T-cell (primary cell): Measurements from ENCODE around the gene OR4B1. TPM values are rescaled to one million over a fixed set of nuclear protein-coding genes. Genes with fewer than 3 reads are reported as not detected.
"Not testable (repeated sequence)": the region's sequence is repeated elsewhere in the genome, so short reads cannot be mapped to it uniquely, and the experiment has no call there.

Experiments used
- ATAC-seq, 4 experiments: fragments of 200-7000 bp in 3 of 4; fragments of 150-1000 bp in 1 of 4; cut with Tn5 transposase; replicated peaks in 1 of 4; 1 replicate in 3 of 4; 2 replicates in 1 of 4; pipeline ENCODE4 v1.10.0; 2021; ENCODE audit warnings: moderate library complexity in 3 of 4, mild to moderate bottlenecking in 2 of 4, moderate number of reproducible peaks in 1 of 4
- CTCF ChIA-PET, 2 donors: fragments of 300-600 bp; sonication (Branson Sonifier 250); formaldehyde crosslinking; loops; one replicate each; lab custom pipeline; 2022; ENCODE audit warnings: antibody characterized with exemption in 2 of 2; lab: Charles Lee
- POLR2A ChIA-PET, 2 donors: fragments of 300-600 bp; sonication (Branson Sonifier 250); formaldehyde crosslinking; loops; one replicate each; lab custom pipeline; 2022; ENCODE audit warnings: antibody characterized with exemption in 2 of 2; lab: Charles Lee
- DNase-seq, 35 experiments: peaks; one replicate each; pipeline versions ENCODE4 v3.0.0 to v3.0.0-alpha.2; 2013 to 2023
- H3K27ac ChIP-seq: one replicate; pipeline ENCODE4 v1.5.1; 2013; ENCODE audit warnings: low read length
- H3K27me3 ChIP-seq, 2 experiments: replicated peaks in 1 of 2; 1 replicate in 1 of 2; 2 replicates in 1 of 2; pipeline versions ENCODE4 v1.6.1 to v1.7.0; 2013; ENCODE audit warnings: low read length in 1 of 2, mixed read lengths in 1 of 2; ENCODE audit not compliant: control insufficient read depth in 2 of 2, insufficient read depth in 2 of 2; ENCODE audit errors: extremely low read depth in 1 of 2
- H3K36me3 ChIP-seq, 2 donors: 1 replicate in 1 of 2; 2 replicates in 1 of 2; pipeline versions ENCODE4 v1.6.1 to v1.7.0; 2013; ENCODE audit warnings: low read length in 1 of 2; ENCODE audit not compliant: control insufficient read depth in 2 of 2, insufficient read depth in 1 of 2; ENCODE audit errors: extremely low read depth in 1 of 2
- H3K4me1 ChIP-seq, 2 experiments: 1 replicate in 1 of 2; 2 replicates in 1 of 2; pipeline versions ENCODE4 v1.6.1 to v1.7.0; 2013; ENCODE audit warnings: low read length in 2 of 2, mixed read lengths in 1 of 2; ENCODE audit not compliant: insufficient read depth in 2 of 2, control insufficient read depth in 1 of 2; ENCODE audit errors: extremely low read depth in 1 of 2
- H3K4me3 ChIP-seq, 2 donors: 1 replicate in 1 of 2; 2 replicates in 1 of 2; pipeline versions ENCODE4 v1.5.1 to v1.7.0; 2013; ENCODE audit warnings: mild to moderate bottlenecking in 2 of 2, low read length in 1 of 2, moderate library complexity in 1 of 2; ENCODE audit not compliant: control insufficient read depth in 1 of 2; ENCODE audit errors: extremely low read depth in 1 of 2
- H3K9me3 ChIP-seq: 2 replicates; pipeline ENCODE4 v1.7.0; 2013
- H3K27ac Mint-ChIP-seq, 2 donors: one replicate each; pipeline ENCODE4 v1.8.0; 2020 to 2021; ENCODE audit warnings: mild to moderate bottlenecking in 2 of 2, mixed read lengths in 2 of 2
- H3K27me3 Mint-ChIP-seq, 2 donors: one replicate each; pipeline ENCODE4 v1.8.0; 2021 to 2022; ENCODE audit warnings: mixed read lengths in 2 of 2
- H3K36me3 Mint-ChIP-seq: one replicate; pipeline ENCODE4 v1.8.0; 2021; ENCODE audit warnings: mixed read lengths
- H3K4me1 Mint-ChIP-seq, 3 donors: one replicate each; pipeline ENCODE4 v1.8.0; 2020 to 2022; ENCODE audit warnings: mixed read lengths in 3 of 3, mild to moderate bottlenecking in 1 of 3
- H3K4me3 Mint-ChIP-seq, 3 donors: one replicate each; pipeline ENCODE4 v1.8.0; 2020 to 2022; ENCODE audit warnings: mild to moderate bottlenecking in 3 of 3, mixed read lengths in 3 of 3, moderate library complexity in 3 of 3
- H3K9me3 Mint-ChIP-seq, 3 donors: one replicate each; pipeline ENCODE4 v1.8.0; 2020 to 2022; ENCODE audit warnings: mixed read lengths in 3 of 3
- WGBS: methylation state at CpG from one replicate; pipeline ENCODE4 v1.1.5; 2013; ENCODE audit warnings: missing lambda C conversion rate; ENCODE audit not compliant: insufficient coverage; 5-methylcytosine and 5-hydroxymethylcytosine counted together
- total RNA-seq, 35 experiments: library from RNA in 6 of 35; stranded (reverse) in 6 of 35; fragments of 120-200 nt in 1 of 35; gene quantifications; one replicate each; pipeline versions ENCODE4 v1.2.1 to v1.2.4 and lab custom pipeline; 2013 to 2026

OR4B1 gene
- total RNA-seq, 5 donors from 2014 or later (not counting 1 experiment from before 2014, with no cell fraction given) = not detected

- peaks cover 26% of the 10 kb centered on the region for H3K36me3 Mint-ChIP-seq
- peaks cover 17 to 46% (median 29%) of the 10 kb centered on the region in 3 donors for H3K9me3 Mint-ChIP-seq
- ATAC-seq = no peak
- peaks cover 0 to 12% of the 10 kb centered on the region in 2 experiments for H3K27me3 ChIP-seq
- no peaks in the 10 kb centered on the region for H3K36me3 ChIP-seq
- H3K4me1 Mint-ChIP-seq = peaks cover 0 to 30% (median 26%) of the 10 kb centered on the region in 3 donors
- H3K4me3 Mint-ChIP-seq = no peak overlapping the region
- no peak for DNase-seq
- H3K27ac Mint-ChIP-seq = no peak overlapping the region
- no peak overlapping the region for H3K4me3 ChIP-seq
- no CpG with 5 or more reads among the region's 2 CpGs for WGBS
- H3K27me3 Mint-ChIP-seq = peaks cover 0 to 3% of the 10 kb centered on the region in 2 donors
- peaks cover 0 to 3% of the 10 kb centered on the region in 2 experiments for H3K4me1 ChIP-seq
- POLR2A ChIA-PET = no interaction called here
- no peaks in the 10 kb centered on the region for H3K9me3 ChIP-seq
- CTCF ChIA-PET = no interaction called here
- H3K27ac ChIP-seq = no peak overlapping the region
Measured at GRCh38 chr11:48193876-48194275, 22.7 kb upstream of the OR4B1 start.

GRCh38 chr11:48207881-48208280 lies 8.7 kb upstream of the OR4B1 start:
- H3K36me3 Mint-ChIP-seq = no peaks in the 10 kb centered on the region
- no peak for ATAC-seq
- H3K9me3 ChIP-seq = no peaks in the 10 kb centered on the region
- no peak overlapping the region for H3K27ac Mint-ChIP-seq
- H3K4me1 ChIP-seq = no peaks in the 10 kb centered on the region
- WGBS = 80% methylated on average over 2 of the region's 2 CpGs
- ChIA-PET CTCF (no interaction called here), POLR2A (no interaction called here)
- no peak overlapping the region for H3K4me3 ChIP-seq
- H3K27me3 Mint-ChIP-seq = peaks cover 10 to 12% of the 10 kb centered on the region in 2 donors
- H3K4me1 Mint-ChIP-seq = no peaks in the 10 kb centered on the region
- no peak overlapping the region for H3K4me3 Mint-ChIP-seq
- no peaks in the 10 kb centered on the region for H3K9me3 Mint-ChIP-seq
- H3K36me3 ChIP-seq = no peaks in the 10 kb centered on the region
- DNase-seq = no peak
- H3K27ac ChIP-seq = no peak overlapping the region
- H3K27me3 ChIP-seq = peaks cover 0 to 7% of the 10 kb centered on the region in 2 experiments

- no peaks in the 10 kb centered on the region for H3K4me1 ChIP-seq
- no peaks in the 10 kb centered on the region for H3K9me3 ChIP-seq
- DNase-seq = no peak
- no peak overlapping the region for H3K27ac ChIP-seq
- peaks cover 0 to 7% of the 10 kb centered on the region in 2 experiments for H3K27me3 ChIP-seq
- POLR2A ChIA-PET = no interaction called here
- no peak overlapping the region for H3K4me3 ChIP-seq
- Mint-ChIP-seq H3K27me3 (peaks cover 10 to 12% of the 10 kb centered on the region in 2 donors), H3K36me3 (no peaks in the 10 kb centered on the region), H3K27ac (no peak overlapping the region), H3K4me1 (peaks cover 0 to under 1% (median 0%) of the 10 kb centered on the region in 3 donors), H3K4me3 (no peak overlapping the region), H3K9me3 (no peaks in the 10 kb centered on the region)
- ATAC-seq = no peak
- H3K36me3 ChIP-seq = no peaks in the 10 kb centered on the region
- CTCF ChIA-PET = no interaction called here
- WGBS = 73% methylated on average over 3 of the region's 7 CpGs
Measured at GRCh38 chr11:48210052-48210451, 6.6 kb upstream of the OR4B1 start.

- peaks cover 6 to 14% of the 10 kb centered on the region in 2 donors for H3K27me3 Mint-ChIP-seq
- Histone ChIP-seq H3K4me3 (no peak overlapping the region), H3K4me1 (no peaks in the 10 kb centered on the region), H3K27me3 (peaks cover 0 to 12% of the 10 kb centered on the region in 2 experiments), H3K9me3 (no peaks in the 10 kb centered on the region), H3K36me3 (no peaks in the 10 kb centered on the region), H3K27ac (no peak overlapping the region)
- 81% methylated on average over 18 of the region's 18 CpGs for WGBS
- H3K4me1 Mint-ChIP-seq = no peaks in the 10 kb centered on the region
- ChIA-PET CTCF (no interaction called here), POLR2A (no interaction called here)
- no peak for ATAC-seq
- DNase-seq = no peak
- H3K9me3 Mint-ChIP-seq = peaks cover 0 to 12% (median 2%) of the 10 kb centered on the region in 3 donors
- no peak overlapping the region for H3K27ac Mint-ChIP-seq
- no peak overlapping the region for H3K4me3 Mint-ChIP-seq
- H3K36me3 Mint-ChIP-seq = no peaks in the 10 kb centered on the region
Measured at GRCh38 chr11:48228761-48229160, 12.2 kb downstream of the OR4B1 start.

GRCh38 chr11:48230057-48230456 lies 13.4 kb downstream of the OR4B1 start:
- H3K4me1 ChIP-seq, CTCF ChIA-PET, POLR2A ChIA-PET, H3K4me1 Mint-ChIP-seq, H3K9me3 ChIP-seq, H3K4me3 ChIP-seq, H3K27ac ChIP-seq, ATAC-seq, H3K4me3 Mint-ChIP-seq, DNase-seq, H3K27ac Mint-ChIP-seq, H3K36me3 Mint-ChIP-seq, H3K36me3 ChIP-seq: not testable (repeated sequence)
- H3K27me3 ChIP-seq = peaks cover 0 to 12% of the 10 kb centered on the region in 2 experiments
- Mint-ChIP-seq H3K27me3 (peaks cover 6 to 15% of the 10 kb centered on the region in 2 donors), H3K9me3 (peaks cover 0 to 12% (median 2%) of the 10 kb centered on the region in 3 donors)
- WGBS = 86% methylated on average over 7 of the region's 11 CpGs

- Mint-ChIP-seq H3K27me3 (peaks cover 20 to 38% of the 10 kb centered on the region in 2 donors), H3K9me3 (peaks cover 0 to 4% (median 2%) of the 10 kb centered on the region in 3 donors), H3K4me3 (no peak overlapping the region), H3K4me1 (peaks cover 0 to 3% (median 0%) of the 10 kb centered on the region in 3 donors), H3K36me3 (no peaks in the 10 kb centered on the region), H3K27ac (no peak overlapping the region)
- no peak overlapping the region for H3K27ac ChIP-seq
- 50% methylated on average over 2 of the region's 3 CpGs for WGBS
- no peaks in the 10 kb centered on the region for H3K36me3 ChIP-seq
- DNase-seq (no peak), ATAC-seq (no peak)
- no peaks in the 10 kb centered on the region for H3K9me3 ChIP-seq
- H3K4me1 ChIP-seq = no peaks in the 10 kb centered on the region
- CTCF ChIA-PET = no interaction called here
- H3K27me3 ChIP-seq = peaks cover 0 to 6% of the 10 kb centered on the region in 2 experiments
- H3K4me3 ChIP-seq = no peak overlapping the region
- POLR2A ChIA-PET = no interaction called here
Measured at GRCh38 chr11:48237727-48238126, 21.1 kb downstream of the OR4B1 start.

GRCh38 chr11:48242501-48242900 lies 25.9 kb downstream of the OR4B1 start:
- no peak overlapping the region for H3K4me3 Mint-ChIP-seq
- 29% methylated on average over 1 of the region's 3 CpGs for WGBS
- ATAC-seq = no peak

More at GRCh38 chr11:48242501-48242900, 25.9 kb downstream of the OR4B1 start:
- Histone ChIP-seq H3K4me3 (no peak overlapping the region), H3K4me1 (no peaks in the 10 kb centered on the region), H3K27ac (no peak overlapping the region), H3K36me3 (no peaks in the 10 kb centered on the region), H3K27me3 (peaks cover 0 to 13% of the 10 kb centered on the region in 2 experiments), H3K9me3 (no peaks in the 10 kb centered on the region)
- Mint-ChIP-seq H3K27ac (no peak overlapping the region), H3K36me3 (no peaks in the 10 kb centered on the region), H3K27me3 (peaks cover 23 to 37% of the 10 kb centered on the region in 2 donors), H3K4me1 (no peaks in the 10 kb centered on the region), H3K9me3 (peaks cover 0 to 4% (median 2%) of the 10 kb centered on the region in 3 donors)
- ChIA-PET POLR2A (no interaction called here), CTCF (no interaction called here)
- DNase-seq = no peak
